GM19438 (cell line): ENCODE data around the gene RCBTB2.
"Not testable (repeated sequence)": the region's sequence is repeated elsewhere in the genome, so short reads cannot be mapped to it uniquely, and the experiment has no call there.

Source experiments
- ATAC-seq: cut with Tn5 transposase; IDR thresholded peaks from one replicate; pipeline ENCODE4 v1.9.1; 2021; ENCODE audit warnings: low read depth; ENCODE audit not compliant: unreplicated experiment

The RCBTB2 gene

DNA sequence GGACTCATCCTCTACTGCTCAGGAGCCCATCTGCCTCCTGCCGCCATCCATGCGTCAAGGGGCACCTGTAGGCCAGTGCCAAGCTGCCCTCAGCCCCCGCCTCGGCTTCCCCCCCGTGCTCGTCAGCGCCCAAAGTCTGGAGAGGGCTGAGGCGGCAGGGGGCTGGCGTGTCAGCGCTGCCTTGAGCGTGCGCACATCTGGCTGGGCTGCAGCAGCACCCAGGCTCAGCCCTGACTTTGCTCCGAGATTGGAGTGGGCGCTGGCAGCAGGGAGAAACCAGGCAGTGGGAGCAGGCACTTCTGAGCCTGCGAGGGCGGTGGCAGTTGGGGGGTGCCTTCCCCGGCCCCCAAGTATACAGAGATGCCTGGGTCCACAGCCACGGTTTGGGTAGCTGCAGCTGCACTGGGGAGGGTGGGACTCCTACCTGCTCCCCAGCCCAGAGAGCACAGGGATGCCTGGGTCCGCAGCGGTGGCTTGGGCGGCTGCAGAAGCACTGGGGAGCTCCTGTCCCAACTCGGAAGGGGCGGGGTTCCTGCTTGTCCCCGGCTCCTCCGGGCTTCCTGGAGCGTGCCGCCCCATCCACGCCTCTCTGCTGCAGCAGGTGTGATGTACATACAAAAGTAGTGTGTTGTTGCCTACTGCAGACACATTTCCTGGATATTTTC is 75.2 kb downstream of the RCBTB2 start:
- no peak for ATAC-seq

DNA sequence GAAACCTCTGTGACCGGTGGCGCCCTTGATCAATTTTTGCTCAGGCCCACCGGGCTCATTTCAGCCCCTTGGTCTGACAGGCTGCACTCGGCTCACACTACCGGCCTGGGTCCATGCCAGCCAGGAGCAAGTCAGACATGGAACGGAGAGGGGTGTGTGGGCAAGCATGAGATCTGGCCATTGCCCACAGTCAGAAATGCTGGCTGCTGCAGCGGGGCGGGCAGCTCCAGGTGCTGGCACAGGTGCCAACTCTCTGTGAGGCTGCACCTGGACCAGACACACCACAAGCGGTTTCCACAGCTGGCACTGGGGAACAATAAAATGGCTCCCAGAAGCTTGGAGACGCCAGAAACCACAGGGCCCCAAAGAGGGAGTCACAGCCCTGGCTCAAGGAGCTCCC is 76.3 kb downstream of the RCBTB2 start:
- no peak for ATAC-seq

GRCh38 chr13:48451196-48451595 is 81.7 kb downstream of the RCBTB2 start:
- not testable (repeated sequence) for ATAC-seq

DNA sequence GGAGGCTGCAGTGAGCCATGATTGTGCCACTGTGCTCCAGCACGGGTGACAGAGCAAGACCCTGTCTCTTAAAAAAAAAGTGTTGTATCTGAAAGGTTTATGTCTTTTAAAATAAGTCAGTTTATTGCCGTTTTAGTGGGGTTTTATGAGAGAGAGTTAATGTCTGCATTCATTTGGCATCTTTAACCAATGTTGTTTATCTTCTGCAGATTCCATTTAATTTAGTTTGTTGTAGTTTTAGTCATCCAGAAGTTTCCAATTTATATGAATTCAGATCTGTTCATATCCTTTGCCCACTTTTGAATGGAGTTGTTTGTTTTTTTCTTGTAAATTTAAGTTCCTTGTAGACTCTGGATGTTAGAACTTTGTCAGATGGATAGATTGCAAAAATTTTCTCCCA is 83.2 kb downstream of the RCBTB2 start:
- ATAC-seq, result no peak

GRCh38 chr13:48448959-48449614 is 83.8 kb downstream of the RCBTB2 start:
- ATAC-seq, result no peak

- no peak for ATAC-seq
Measured at GRCh38 chr13:48448285-48448958, 84.5 kb downstream of the RCBTB2 start.

DNA sequence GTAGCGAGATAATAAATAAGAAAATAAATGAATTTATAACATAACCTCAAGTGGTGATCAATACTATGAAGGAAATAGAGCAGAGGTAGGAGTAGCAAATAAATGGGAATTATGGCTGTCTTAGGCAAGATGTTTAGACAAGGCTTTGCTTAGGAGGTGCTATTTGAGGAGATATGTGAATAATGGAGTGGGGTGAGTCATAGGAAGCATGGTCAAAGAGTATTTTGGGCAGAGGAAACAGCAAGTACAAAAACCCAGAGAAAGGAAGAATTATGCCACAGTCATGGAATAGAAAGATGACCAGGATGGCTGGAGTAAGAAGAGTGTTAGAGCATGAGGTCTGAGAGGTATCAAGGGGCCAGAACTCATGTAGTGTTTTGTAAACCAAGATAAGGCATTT is 86.4 kb downstream of the RCBTB2 start:
- no peak for ATAC-seq

DNA sequence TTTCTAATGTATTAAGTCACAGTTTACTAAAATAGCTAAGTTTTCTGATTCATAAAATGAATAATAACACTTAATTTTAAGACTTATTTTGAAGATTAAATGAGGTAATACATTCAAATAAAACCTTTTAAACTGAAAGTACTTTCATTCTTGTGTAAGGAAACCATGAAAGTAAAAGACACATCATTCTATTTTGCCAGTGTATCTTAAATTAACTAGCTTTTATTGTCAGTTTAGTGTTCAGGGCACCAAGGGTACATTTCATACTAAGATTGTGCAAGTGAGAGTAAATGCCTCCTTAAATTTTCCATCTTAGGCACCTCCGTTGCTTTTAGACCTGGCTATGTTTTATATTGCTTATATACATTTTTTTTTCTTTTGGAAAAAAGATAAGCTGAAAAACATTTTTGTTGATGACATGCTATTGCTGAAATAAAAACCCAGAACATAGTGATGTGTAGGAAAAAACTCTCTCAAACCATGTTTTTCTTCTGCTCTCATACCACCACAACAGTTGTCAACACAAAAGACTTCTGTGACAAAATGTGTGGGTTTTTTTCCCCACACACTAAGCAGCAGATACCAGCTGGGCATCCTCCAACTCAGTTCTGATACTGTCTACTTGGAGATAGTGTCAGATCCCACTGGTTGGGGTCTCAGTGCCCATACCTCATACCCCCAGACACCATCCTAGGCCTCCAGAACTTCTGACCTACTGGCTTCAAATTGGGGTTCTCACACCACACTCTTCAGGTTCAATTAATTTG is 89.3 kb downstream of the RCBTB2 start:
- ATAC-seq, result no peak
